ENCODE measurements around the gene RTTN.

RTTN gene

DNA sequence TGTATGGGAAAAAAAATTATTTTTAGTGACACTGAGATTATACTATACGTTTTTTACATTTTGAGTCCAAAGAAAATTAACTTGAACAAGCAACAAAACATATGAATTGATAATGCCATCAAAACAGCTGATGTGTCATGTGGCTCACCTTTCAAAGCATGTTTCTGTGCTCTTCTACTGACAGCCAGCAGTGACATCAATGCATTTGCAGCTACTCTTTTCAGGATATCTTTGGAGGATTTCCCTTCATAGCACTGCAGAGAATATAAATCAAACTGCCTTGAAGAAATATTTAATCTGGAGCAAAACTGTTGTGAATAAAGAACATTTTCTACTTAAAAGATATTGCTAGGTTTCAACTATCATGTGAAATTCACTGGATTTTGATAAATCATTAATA, 174.8 kb downstream of the RTTN start:
- DNase-seq: no peak
- intact Hi-C loops (cut with DNase I): no loop called here

DNA sequence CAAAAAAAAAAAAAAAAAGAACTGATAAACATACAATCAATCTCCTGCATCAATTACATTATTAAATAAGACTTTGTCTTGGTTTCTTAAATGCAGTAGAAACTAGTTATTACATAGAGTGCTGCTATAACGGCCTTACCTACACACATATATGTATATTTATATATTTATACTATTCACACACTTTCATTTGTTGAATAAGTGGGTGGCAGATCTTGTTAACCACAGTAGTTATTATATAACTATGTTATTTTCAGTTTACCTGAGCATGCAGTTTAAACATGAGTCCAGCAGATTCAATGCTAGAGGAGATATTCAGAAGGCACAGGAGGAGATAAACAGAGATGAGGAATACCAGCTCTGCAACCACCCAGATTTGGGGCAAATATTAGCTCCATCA, 176.3 kb downstream of the RTTN start:
- DNase-seq: no peak
- intact Hi-C loops (cut with DNase I): no loop called here

DNA sequence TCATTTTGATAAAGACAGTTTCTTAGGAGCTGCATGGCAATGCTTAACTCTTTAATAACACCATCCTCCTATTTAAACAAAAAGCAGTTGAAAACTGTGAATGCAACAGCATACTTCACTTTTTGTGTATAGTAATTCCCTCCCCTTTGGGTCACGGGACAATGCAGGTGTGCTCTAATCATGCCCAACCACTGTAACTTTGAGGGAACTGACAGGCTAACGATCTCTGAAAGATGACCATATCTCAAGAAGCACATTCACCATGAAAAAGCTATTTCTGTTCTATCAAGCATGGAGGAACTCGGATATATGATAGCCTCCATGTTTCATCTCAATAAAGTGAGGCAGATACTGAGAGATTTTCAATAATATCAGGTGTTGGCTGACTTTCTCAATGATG, 176.8 kb downstream of the RTTN start:
- intact Hi-C loops (cut with DNase I): no loop called here
- no peak for DNase-seq

DNA sequence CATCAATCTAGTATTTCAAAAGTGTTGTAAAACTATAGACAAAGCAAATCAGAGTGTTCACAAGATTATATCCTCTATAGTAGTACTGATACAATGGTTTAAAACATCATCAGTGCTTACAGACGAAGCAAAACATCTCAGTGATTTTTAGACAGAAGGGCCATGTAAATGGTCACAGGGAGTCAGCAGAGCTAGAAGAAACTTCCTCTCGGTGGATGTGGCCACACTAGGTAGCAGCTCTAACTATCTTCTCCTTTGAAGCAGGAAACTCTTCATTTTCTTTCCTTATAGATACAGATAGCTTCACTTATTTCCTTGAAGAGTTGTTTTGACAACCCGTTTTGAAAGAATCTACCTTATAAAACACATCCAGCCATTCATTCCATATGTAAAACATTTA, 177.4 kb downstream of the RTTN start:
- intact Hi-C loops (cut with DNase I): no loop called here
- DNase-seq: no peak

DNA sequence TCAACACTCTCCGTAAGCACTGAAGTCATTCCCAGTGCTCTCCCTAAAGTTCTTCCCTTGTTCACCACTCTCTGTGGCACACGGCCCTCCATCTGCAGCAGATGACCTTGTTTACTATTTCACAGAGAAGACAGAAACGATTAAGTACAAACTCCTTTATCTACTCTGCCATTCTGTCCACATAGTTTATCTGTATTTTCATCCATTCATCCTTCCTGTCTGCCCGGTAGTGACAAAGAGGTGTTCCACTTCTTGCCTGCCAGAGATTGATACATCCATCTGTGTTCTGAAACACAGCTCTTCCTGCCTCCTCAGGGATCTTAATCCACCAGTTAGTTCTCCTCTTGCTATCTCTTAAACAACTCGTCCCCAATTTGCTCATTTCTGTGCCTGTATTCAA, 179.9 kb downstream of the RTTN start:
- no peak for DNase-seq
- intact Hi-C loops (cut with DNase I): no loop called here

DNA sequence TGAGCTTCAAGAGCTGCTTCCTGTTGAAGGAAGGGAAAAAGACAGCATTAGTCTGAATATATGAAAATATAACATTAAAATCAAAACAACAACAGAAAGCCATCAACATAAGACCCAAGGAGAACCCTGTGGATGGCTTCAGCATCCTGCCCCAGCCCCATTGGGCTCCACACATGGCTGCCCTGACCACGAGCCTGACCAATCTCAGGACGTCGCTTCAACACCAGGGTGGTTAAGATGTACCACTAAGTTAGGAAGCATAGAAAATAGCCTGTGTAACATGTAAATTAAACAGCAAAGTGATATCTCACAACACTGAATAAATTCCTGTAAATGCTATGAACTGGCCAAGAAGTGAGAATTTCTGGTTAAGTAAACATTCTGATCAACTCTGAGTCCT, 180.7 kb downstream of the RTTN start:
- DNase-seq: no peak
- intact Hi-C loops (cut with DNase I): no loop called here

DNA sequence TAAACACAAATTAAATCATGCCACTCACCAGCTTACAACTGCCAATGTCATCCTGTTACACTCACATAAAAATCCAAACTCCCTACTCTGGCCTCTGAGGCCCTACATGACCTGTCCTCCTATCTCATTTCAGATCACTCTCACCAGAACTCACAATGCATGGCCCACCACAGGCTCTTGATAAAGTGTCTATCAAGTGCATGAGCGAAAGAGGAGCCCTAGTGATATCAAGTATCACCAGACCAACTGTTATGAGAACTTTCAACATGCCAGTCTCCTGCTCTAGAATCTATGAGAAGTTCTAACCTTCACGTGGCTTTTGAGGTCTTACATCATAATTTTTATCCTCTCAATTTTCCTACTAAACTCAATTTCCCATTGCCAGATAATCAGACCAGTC, 181.4 kb downstream of the RTTN start:
- DNase-seq: no peak
- intact Hi-C loops (cut with DNase I): no loop called here

DNA sequence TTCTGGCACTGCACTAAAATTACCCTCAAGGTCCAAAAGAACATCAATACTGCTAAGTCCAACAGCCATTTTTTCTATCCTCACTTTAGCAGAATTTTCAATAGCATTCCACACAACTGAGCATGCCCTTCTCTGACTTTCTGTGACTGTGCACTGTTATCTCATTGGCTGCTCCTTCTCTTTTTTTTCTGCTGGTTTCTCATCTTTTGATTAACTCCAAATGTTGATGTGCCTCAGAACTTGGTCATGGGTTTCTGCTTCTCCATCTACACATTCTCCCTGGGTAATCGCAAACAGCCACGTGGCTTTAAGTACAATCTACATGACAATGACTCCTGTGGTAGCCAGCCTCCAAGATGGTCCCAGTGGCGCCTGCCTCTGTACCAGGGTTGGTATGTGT, 182.9 kb downstream of the RTTN start:
- intact Hi-C loops (cut with DNase I): no loop called here
- DNase-seq: no peak

DNA sequence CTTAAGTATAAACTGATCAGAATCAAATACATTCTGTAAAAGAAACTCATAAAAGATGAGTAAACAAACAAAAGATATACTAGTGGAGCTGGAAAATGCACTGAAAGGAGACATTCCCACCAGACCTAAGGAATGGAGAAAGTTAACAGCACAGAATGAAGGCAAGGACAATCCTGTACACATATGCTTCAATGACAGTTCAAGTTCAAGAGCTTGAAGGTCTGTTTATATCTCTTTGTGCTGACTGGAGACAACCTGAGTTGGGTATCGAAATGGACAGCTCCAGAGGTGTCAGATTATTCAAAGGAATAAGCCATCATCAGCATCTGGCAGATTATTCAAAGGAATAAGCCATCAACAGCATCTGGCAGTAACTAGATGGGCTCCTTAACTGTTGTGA, 184.0 kb downstream of the RTTN start:
- intact Hi-C loops (cut with DNase I): no loop called here

DNA sequence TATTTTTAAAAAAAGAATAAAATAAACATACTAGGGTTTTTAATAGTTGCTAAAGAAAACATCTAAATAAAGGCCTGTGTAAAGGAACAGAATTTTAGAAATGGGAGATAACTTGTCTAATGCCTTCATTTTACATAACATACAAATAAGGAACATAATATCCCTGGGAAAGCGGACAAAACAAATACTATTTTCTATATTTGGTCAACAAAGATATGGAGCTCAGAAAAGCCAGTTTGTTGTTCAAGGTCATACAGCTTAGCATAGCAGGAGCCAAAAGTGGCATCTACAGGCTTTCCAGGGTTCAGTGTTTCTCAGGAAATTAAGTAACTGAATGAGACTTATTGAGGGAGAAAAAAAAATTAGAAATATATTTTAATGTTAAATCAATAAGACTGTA, 184.4 kb downstream of the RTTN start:
- DNase-seq: no peak
- intact Hi-C loops (cut with DNase I): no loop called here

More for the DNA sequence above, 184.0 kb downstream of the RTTN start:
- no peak for DNase-seq

DNA sequence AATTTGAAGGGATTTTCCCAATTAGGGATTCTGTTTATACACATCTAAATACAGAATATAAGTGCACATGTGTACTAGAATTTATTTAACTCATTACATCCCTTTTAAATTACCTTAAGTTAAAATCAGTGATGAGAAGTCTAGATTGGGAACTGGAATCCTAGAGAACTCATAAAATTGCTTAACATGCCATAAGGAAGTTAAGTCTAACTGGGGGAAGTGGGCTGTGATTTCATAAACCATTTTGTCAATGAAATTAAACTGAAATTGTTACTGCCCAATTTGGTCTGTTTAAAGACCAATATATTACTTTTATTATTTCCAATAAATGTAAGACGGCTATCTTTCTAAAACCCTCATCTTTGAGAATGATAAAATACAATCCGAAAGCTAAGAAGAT, 185.5 kb downstream of the RTTN start:
- intact Hi-C loops (cut with DNase I): no loop called here
- DNase-seq: no peak

DNA sequence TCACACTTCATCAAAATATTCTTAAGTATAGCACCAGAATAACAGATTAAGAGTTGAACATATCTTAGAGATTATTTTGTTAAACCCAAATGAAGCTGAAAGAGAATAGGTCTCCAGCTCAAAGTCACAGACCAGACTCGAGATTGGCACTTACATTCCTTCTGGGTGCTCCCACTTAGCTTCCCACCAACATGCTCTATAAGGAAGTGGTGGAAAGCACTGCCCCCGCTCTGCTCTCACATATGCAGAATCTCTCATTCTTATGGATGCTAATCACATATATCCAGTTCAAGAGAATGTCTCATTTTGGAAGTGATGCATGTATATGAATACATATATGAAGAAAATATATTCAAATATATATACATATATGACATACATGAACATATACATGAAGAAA, 186.4 kb downstream of the RTTN start:
- no peak for DNase-seq
- intact Hi-C loops (cut with DNase I): no loop called here

DNA sequence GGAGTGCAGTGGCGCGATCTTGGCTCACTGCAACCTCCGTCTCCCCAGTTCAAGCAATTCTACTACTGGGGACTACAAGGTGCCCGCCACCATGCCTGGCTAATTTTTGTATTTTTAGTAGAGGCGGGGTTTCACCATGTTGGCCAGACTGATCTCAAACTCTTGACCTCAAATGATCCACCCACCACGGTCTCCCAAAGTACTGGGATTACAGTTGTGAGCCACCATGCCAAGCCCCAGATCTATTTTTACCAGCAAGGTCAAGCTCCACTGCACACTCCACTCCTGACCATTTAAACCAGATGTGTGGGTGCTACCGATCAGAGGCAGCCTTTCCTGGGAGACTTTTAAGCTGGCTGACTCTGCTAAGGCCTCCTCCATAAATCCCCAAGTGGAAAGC, 190.4 kb downstream of the RTTN start:
- no peak for DNase-seq
- intact Hi-C loops (cut with DNase I): no loop called here

DNA sequence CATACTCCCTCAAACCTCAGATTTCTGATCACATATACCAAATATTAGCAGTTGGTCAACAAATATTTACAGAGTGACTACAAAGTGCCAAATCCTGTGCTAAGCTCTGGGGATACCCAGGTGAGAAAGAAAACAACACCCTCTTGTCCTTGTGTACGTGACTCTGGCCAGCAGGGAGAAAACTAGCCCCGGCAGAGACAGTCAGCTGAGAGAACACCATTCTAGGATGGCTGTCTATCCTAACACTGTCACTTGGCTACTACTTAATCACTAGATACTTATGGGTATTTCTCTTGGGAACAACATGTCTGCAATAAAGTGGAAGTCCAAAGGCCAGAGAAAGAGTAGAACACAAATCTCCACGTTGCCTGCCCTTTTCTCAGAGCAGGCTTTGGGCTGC, 199.9 kb downstream of the RTTN start:
- DNase-seq: no peak
- intact Hi-C loops (cut with DNase I): no loop called here

DNA sequence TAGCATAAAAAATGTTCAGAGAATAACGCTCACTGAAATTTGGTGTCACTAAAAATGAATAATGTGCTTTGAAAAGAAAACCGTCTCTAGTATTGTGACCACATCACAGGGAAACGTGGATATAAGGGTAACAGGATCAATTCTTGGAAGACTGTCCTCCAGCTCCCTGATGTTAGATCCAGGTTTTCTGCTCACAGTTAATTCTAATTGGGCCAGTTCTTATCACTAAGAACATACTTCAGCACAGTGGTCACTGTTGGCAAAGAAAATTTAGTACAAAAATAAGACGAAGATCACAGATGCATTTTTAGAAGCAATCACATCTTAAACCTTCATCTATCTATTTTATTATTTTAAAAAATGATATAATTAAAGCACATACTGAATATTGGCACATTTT, 200.8 kb downstream of the RTTN start:
- DNase-seq: no peak
- intact Hi-C loops (cut with DNase I): no loop called here

DNA sequence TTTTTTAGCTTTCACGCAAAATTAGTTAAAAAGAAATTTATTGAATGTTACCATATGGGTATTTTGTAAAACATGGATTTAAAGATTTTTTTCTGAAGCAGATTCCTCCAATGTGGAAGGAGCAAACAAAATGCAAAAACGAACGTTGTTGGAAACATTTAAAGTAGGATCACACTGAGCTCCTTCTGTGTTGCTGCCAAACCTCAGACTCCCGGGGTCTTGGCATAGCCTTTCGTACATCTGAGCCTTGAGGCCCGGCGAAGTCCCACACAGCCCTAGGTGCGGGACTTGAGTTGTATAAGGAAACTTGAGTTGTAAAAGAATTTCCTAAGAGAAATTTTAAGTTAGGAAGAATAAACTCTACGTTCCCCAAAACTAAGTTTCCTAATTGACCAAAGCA, 205.8 kb downstream of the RTTN start:
- DNase-seq: no peak
- intact Hi-C loops (cut with DNase I): no loop called here

DNA sequence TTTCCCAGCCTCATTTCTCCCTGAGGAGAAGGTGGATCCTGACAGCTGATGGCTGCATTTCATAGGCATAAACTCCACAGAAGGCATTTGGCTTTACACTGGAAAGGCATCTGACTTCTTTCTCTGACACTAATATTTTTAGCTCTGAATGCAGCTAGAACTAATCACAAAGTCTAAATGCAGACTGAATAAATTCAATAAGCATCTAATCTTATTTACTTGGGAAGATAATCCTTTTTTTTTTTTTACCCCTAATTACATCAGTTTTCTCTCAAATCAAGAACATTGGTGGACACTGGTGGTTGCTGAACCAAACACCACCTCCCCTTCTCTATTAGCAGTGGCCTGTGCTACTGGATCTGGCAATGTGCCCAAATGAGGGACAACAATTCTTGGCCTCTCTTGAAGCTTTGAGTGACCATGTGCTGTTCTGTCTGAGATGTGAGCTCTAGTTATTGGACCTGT, 206.9 kb downstream of the RTTN start:
- DNase-seq: no peak
- intact Hi-C loops (cut with DNase I): no loop called here

DNA sequence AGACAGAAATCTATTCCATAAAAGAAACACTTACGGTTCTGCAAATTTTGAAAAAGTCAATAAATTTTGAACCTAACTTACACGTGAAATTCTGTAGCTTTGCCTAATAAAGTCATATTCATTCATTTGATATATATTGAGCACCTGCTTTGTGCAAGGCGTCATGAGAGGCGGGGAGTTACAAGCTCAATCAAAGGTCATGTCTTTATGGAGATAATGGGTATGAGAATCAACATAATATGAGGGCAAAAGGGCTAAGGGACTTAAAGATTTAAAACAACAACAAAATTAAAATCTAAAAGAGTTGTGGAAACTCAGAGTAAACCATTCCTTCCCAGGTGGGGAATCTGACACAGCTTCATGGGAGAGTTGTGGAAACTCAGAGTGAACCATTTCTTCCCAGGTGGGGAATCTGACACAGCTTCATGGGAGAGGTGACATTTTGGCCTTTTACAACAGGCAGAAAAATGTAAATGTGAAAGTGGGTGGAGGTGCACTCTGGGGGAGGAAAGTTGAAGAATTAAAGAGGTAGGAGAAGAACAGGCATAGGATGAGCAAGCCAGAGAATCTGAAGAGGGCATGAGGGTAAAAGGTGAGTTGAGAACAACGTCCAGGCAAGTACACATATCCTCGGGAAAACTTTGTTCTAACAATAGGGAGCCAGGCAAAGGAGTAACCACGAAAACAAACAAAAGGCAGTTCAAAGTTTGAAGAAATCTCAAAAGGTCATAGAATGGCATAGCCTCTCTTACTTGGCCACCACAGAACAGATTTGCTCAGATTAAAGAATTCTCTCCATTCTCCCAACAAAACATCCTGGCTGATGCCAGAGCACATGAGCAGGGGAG, 208.3 kb downstream of the RTTN start:
- intact Hi-C loops (cut with DNase I): no loop called here
- DNase-seq: no peak

DNA sequence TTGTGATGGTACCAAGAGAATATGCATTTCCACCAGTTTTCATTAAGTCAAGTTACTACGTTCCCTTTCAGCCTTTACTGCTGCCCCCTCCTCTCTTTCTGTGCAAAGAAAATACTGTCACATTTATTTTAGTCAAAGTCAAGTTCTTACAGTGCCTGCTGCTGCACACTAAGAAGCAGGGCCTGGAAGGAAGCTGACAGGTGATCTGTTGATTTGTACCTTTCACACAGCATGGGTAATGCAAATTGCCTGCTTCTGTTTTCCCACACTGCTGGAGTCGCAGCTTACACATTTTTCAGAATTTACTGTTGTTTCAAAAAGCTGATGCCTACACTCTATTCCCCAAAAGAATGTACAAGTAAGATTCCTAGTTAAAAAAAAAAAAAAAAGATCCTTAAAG, 209.1 kb downstream of the RTTN start:
- DNase-seq: no peak
- intact Hi-C loops (cut with DNase I): no loop called here

DNA sequence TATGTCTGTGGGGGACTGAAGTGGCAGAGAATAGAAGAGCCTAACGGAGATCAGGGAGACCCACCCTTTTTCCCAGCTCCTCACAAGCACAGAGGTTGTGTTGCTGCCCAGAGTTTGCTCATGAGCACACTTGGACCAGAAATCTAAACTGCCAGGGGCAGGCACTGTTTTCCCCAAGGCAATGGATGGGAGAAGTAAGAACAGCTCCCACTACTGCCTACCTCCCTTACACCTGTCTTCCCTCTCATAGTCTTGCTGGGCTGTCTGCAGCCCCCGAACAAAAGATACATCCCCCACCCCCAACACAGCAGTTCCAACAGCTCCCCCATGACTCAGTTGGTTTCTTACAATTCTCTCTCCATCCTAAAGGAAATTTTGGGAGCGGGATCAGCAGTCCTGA, 209.7 kb downstream of the RTTN start:
- intact Hi-C loops (cut with DNase I): no loop called here

DNA sequence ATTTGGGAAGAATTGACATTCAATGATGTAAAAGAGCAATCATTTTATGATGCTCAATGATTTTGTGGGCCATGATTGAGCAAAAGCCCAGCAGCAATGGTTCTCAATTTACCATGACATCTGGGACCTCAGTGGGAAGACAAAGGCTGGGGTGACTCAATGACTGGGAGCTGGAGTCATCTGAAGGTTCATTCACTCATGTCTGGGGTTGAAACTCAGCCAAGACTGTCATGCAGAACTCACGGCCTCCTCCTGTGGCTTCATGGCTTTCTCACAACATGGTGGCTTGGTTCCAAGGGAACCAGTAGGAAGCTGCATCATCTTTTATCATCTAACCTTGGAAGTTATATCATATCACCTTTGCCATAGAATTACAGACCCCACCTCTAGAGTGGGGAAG, 212.7 kb downstream of the RTTN start:
- DNase-seq: no peak
- intact Hi-C loops (cut with DNase I): no loop called here

More for the DNA sequence above, 209.7 kb downstream of the RTTN start:
- no peak for DNase-seq

DNA sequence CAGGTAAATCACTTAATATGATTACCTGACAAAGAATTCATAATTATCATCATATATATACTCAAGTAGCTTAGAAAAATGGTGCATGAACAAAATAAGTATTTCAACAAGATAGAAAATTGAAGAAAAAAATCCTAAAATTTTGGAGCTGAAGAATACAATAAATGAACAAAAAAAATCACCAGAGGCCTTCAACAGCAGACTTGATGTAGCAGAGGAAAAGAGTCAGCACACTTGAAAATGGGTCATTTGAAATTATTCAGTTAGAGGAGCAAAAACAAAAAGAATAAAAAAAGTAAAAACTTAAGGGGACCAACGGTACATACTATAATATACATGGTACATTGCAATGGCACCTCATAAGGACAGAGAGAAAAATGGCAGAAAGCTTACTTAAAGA, 217.6 kb downstream of the RTTN start:
- intact Hi-C loops (cut with DNase I): no loop called here
- no peak for DNase-seq

DNA sequence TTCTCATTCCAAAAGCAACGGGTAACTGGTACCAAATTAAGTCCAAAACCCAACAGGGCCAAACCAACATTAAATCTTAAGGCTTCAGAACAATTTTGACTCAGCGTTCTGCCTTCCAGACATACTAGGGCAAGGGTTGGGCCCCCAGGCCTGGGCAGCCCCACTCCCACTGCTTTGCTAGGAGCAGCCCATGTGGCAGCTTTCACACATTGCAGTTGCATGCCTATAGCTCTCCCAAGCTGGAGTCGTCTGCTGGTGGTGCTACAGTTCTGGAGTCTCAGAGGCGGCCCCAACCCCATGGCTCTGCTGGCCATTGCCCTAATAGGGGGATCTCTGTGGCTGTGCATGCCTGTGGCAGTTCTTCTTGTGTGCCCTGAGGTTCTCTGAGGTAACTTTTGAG, 220.2 kb downstream of the RTTN start:
- intact Hi-C loops (cut with DNase I): no loop called here
- no peak for DNase-seq

Measured in posterior cingulate gyrus (tissue), 11 donors.